ENCODE measurements around the gene JKAMP.

JKAMP gene

GRCh38 chr14:59482541-59483331, 1.6 kb upstream of the JKAMP start:
- Histone ChIP-seq H3K79me2 (ENCODE audit: control insufficient read depth, insufficient read depth, low read length) (peaks cover 25% of the 10 kb centered on the region), H3K27me3 (ENCODE audit: insufficient read depth, low read length, poor library complexity) (no peaks in the 10 kb centered on the region), H3K36me3 (ENCODE audit: control insufficient read depth, insufficient read depth, low read length) (no peaks in the 10 kb centered on the region), H3K23ac (ENCODE audit: low read length) (no peak overlapping the region), H3K4me1 (ENCODE audit: control insufficient read depth, low read depth, low read length) (peaks cover 7% of the 10 kb centered on the region), H2BK15ac (replicated peaks; ENCODE audit: low read depth) (no peak overlapping the region), H2AK5ac (ENCODE audit: low read length) (no peak overlapping the region), H3K4me2 (ENCODE audit: low read length) (peak overlapping the region; percentile 89), H2BK5ac (ENCODE audit: low read length) (no peak overlapping the region), H2BK120ac (ENCODE audit: low read depth, low read length) (no peak overlapping the region), H3K56ac (ENCODE audit: low read length) (peak overlapping the region; percentile 35), H3K79me1 (ENCODE audit: low read length) (peaks cover 13% of the 10 kb centered on the region), H3K9ac (ENCODE audit: low read length) (peak overlapping the region; percentile 85), H3K4me3 (ENCODE audit: low read length) (peak overlapping the region; percentile 71), H4K8ac (ENCODE audit: low read depth, low read length) (no peak overlapping the region), H4K5ac (ENCODE audit: low read length) (no peak overlapping the region), H3K4ac (ENCODE audit: low read depth, low read length) (no peak overlapping the region), H3K18ac (ENCODE audit: low read length) (no peak overlapping the region), H3K27ac (ENCODE audit: low read depth, low read length) (no peak overlapping the region)
- peak; percentile 71 for DNase-seq
- no CpG with 5 or more reads among the region's 6 CpGs for WGBS (ENCODE audit: extremely low coverage, insufficient coverage, low lambda C conversion rate)

- Histone ChIP-seq H3K56ac (ENCODE audit: low read length) (peak overlapping the region; percentile 100), H3K4ac (ENCODE audit: low read depth, low read length) (peak overlapping the region; percentile 44), H3K79me2 (ENCODE audit: control insufficient read depth, insufficient read depth, low read length) (peaks cover 25% of the 10 kb centered on the region), H2AK5ac (ENCODE audit: low read length) (peak overlapping the region; percentile 19), H3K9ac (ENCODE audit: low read length) (peak overlapping the region; percentile 85), H4K8ac (ENCODE audit: low read depth, low read length) (no peak overlapping the region), H3K27ac (ENCODE audit: low read depth, low read length) (no peak overlapping the region), H3K4me3 (ENCODE audit: low read length) (peak overlapping the region; percentile 71), H3K4me1 (ENCODE audit: control insufficient read depth, low read depth, low read length) (peaks cover 7% of the 10 kb centered on the region), H4K5ac (ENCODE audit: low read length) (no peak overlapping the region), H2BK5ac (ENCODE audit: low read length) (peak overlapping the region; percentile 79), H2BK15ac (replicated peaks; ENCODE audit: low read depth) (no peak overlapping the region), H2BK120ac (ENCODE audit: low read depth, low read length) (no peak overlapping the region), H3K27me3 (ENCODE audit: insufficient read depth, low read length, poor library complexity) (no peaks in the 10 kb centered on the region), H3K18ac (ENCODE audit: low read length) (peak overlapping the region; percentile 24), H3K4me2 (ENCODE audit: low read length) (peak overlapping the region; percentile 89), H3K79me1 (ENCODE audit: low read length) (peaks cover 13% of the 10 kb centered on the region), H3K36me3 (ENCODE audit: control insufficient read depth, insufficient read depth, low read length) (no peaks in the 10 kb centered on the region), H3K23ac (ENCODE audit: low read length) (peak overlapping the region; percentile 91)
- WGBS (ENCODE audit: extremely low coverage, insufficient coverage, low lambda C conversion rate), result no CpG with 5 or more reads among the region's 16 CpGs
- peak; percentile 66 for DNase-seq
Observed at GRCh38 chr14:59483363-59483762, 954 bp upstream of the JKAMP start.

GRCh38 chr14:59484639-59485175, 390 bp downstream of the JKAMP start:
- Histone ChIP-seq H3K4me3 (ENCODE audit: low read length) (peak overlapping the region; percentile 98), H2BK120ac (ENCODE audit: low read depth, low read length) (no peak overlapping the region), H3K79me1 (ENCODE audit: low read length) (peaks cover 11% of the 10 kb centered on the region), H3K36me3 (ENCODE audit: control insufficient read depth, insufficient read depth, low read length) (peaks cover 3% of the 10 kb centered on the region), H3K23ac (ENCODE audit: low read length) (no peak overlapping the region), H3K4me2 (ENCODE audit: low read length) (peak overlapping the region; percentile 66), H3K79me2 (ENCODE audit: control insufficient read depth, insufficient read depth, low read length) (peaks cover 25% of the 10 kb centered on the region), H3K18ac (ENCODE audit: low read length) (peak overlapping the region; percentile 94), H3K27ac (ENCODE audit: low read depth, low read length) (peak overlapping the region; percentile 97), H3K27me3 (ENCODE audit: insufficient read depth, low read length, poor library complexity) (no peaks in the 10 kb centered on the region), H2BK5ac (ENCODE audit: low read length) (peak overlapping the region; percentile 44), H2BK15ac (replicated peaks; ENCODE audit: low read depth) (no peak overlapping the region), H3K4ac (ENCODE audit: low read depth, low read length) (peak overlapping the region; percentile 70), H3K56ac (ENCODE audit: low read length) (peak overlapping the region; percentile 91), H2AK5ac (ENCODE audit: low read length) (no peak overlapping the region), H4K8ac (ENCODE audit: low read depth, low read length) (no peak overlapping the region), H3K4me1 (ENCODE audit: control insufficient read depth, low read depth, low read length) (peaks cover 7% of the 10 kb centered on the region), H3K9ac (ENCODE audit: low read length) (peak overlapping the region; percentile 95), H4K5ac (ENCODE audit: low read length) (peak overlapping the region; percentile 86)
- WGBS (ENCODE audit: extremely low coverage, insufficient coverage, low lambda C conversion rate), result no CpG with 5 or more reads among the region's 32 CpGs
- no peak for DNase-seq

GRCh38 chr14:59490756-59491155, 6.4 kb downstream of the JKAMP start:
- Histone ChIP-seq H4K5ac (ENCODE audit: low read length) (no peak overlapping the region), H3K4ac (ENCODE audit: low read depth, low read length) (no peak overlapping the region), H2BK15ac (replicated peaks; ENCODE audit: low read depth) (no peak overlapping the region), H3K79me2 (ENCODE audit: control insufficient read depth, insufficient read depth, low read length) (peaks cover 1% of the 10 kb centered on the region), H3K27me3 (ENCODE audit: insufficient read depth, low read length, poor library complexity) (no peaks in the 10 kb centered on the region), H3K27ac (ENCODE audit: low read depth, low read length) (no peak overlapping the region), H3K4me3 (ENCODE audit: low read length) (no peak overlapping the region), H3K18ac (ENCODE audit: low read length) (no peak overlapping the region), H3K4me2 (ENCODE audit: low read length) (no peak overlapping the region), H3K36me3 (ENCODE audit: control insufficient read depth, insufficient read depth, low read length) (peaks cover 5% of the 10 kb centered on the region), H3K23ac (ENCODE audit: low read length) (no peak overlapping the region), H3K4me1 (ENCODE audit: control insufficient read depth, low read depth, low read length) (no peaks in the 10 kb centered on the region), H2AK5ac (ENCODE audit: low read length) (no peak overlapping the region), H2BK5ac (ENCODE audit: low read length) (no peak overlapping the region), H3K56ac (ENCODE audit: low read length) (no peak overlapping the region), H2BK120ac (ENCODE audit: low read depth, low read length) (no peak overlapping the region), H3K79me1 (ENCODE audit: low read length) (peaks cover 3% of the 10 kb centered on the region), H4K8ac (ENCODE audit: low read depth, low read length) (no peak overlapping the region), H3K9ac (ENCODE audit: low read length) (no peak overlapping the region)
- DNase-seq, result no peak
- WGBS (ENCODE audit: extremely low coverage, insufficient coverage, low lambda C conversion rate), result no CpG with 5 or more reads among the region's 3 CpGs

GRCh38 chr14:59492384-59492783, 8.1 kb downstream of the JKAMP start:
- Histone ChIP-seq H3K9ac (ENCODE audit: low read length) (no peak overlapping the region), H3K23ac (ENCODE audit: low read length) (no peak overlapping the region), H2BK120ac (ENCODE audit: low read depth, low read length) (no peak overlapping the region), H3K4me3 (ENCODE audit: low read length) (no peak overlapping the region), H2BK15ac (replicated peaks; ENCODE audit: low read depth) (no peak overlapping the region), H3K27me3 (ENCODE audit: insufficient read depth, low read length, poor library complexity) (no peaks in the 10 kb centered on the region), H3K79me2 (ENCODE audit: control insufficient read depth, insufficient read depth, low read length) (no peaks in the 10 kb centered on the region), H3K4me2 (ENCODE audit: low read length) (no peak overlapping the region), H2BK5ac (ENCODE audit: low read length) (no peak overlapping the region), H3K27ac (ENCODE audit: low read depth, low read length) (no peak overlapping the region), H3K36me3 (ENCODE audit: control insufficient read depth, insufficient read depth, low read length) (peaks cover 5% of the 10 kb centered on the region), H3K4ac (ENCODE audit: low read depth, low read length) (no peak overlapping the region), H4K8ac (ENCODE audit: low read depth, low read length) (no peak overlapping the region), H3K79me1 (ENCODE audit: low read length) (peaks cover 3% of the 10 kb centered on the region), H2AK5ac (ENCODE audit: low read length) (no peak overlapping the region), H3K4me1 (ENCODE audit: control insufficient read depth, low read depth, low read length) (no peaks in the 10 kb centered on the region), H3K56ac (ENCODE audit: low read length) (no peak overlapping the region), H4K5ac (ENCODE audit: low read length) (no peak overlapping the region), H3K18ac (ENCODE audit: low read length) (no peak overlapping the region)
- WGBS (ENCODE audit: extremely low coverage, insufficient coverage, low lambda C conversion rate), result no CpG with 5 or more reads among the region's 1 CpG
- DNase-seq, result no peak
